ENCODE results near the gene ITIH5.

DNA sequence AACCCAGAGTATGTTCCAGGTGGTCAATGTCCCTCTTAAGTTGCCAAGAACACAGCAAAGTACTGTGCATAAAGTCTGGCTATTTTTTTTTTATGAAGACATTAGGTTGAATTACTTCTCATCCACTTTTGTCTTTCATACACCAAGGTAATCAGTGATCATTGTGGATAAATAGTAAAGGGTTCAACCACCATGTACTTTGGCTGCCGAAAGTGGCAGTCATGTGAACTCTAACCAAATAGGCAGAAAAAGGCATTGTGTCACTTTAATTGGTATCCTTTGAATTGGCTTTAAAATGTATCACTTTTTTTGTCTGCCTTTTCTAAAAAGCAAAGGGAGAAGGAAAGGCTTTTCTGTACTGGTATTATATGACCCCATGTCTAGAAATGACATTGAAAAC is 43.7 kb upstream of the ITIH5 start:
- TF ChIP-seq, protein P1, sequence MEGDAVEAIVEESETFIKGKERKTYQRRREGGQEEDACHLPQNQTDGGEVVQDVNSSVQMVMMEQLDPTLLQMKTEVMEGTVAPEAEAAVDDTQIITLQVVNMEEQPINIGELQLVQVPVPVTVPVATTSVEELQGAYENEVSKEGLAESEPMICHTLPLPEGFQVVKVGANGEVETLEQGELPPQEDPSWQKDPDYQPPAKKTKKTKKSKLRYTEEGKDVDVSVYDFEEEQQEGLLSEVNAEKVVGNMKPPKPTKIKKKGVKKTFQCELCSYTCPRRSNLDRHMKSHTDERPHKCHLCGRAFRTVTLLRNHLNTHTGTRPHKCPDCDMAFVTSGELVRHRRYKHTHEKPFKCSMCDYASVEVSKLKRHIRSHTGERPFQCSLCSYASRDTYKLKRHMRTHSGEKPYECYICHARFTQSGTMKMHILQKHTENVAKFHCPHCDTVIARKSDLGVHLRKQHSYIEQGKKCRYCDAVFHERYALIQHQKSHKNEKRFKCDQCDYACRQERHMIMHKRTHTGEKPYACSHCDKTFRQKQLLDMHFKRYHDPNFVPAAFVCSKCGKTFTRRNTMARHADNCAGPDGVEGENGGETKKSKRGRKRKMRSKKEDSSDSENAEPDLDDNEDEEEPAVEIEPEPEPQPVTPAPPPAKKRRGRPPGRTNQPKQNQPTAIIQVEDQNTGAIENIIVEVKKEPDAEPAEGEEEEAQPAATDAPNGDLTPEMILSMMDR (IDR thresholded peaks at IDR 0.05) = no peak
- no peak for TF ChIP-seq ZFX (IDR thresholded peaks at IDR 0.05; ENCODE audit: borderline replicate concordance)

All from 22Rv1 (cell line).